ENCODE results near the gene ANKRD63. TPM values are rescaled to one million over a fixed set of nuclear protein-coding genes. Genes with fewer than 3 reads are reported as not detected.

The ANKRD63 gene
- total and polyA plus RNA-seq, 2 of the 13 experiments (the other 11 are each of a cell fraction or from before 2014, with no cell fraction given), result not detected

GRCh38 chr15:40302288-40302886 lies 19.5 kb upstream of the ANKRD63 start:
- Histone ChIP-seq H3K27me3 (ENCODE audit: control insufficient read depth in 1 of 2, insufficient read depth in 2 of 2, low read length in 2 of 2) (peaks cover 11 to 73% of the 10 kb centered on the region in 2 experiments), H3K36me3 (replicated peaks in 1 of 2; ENCODE audit: control insufficient read depth in 1 of 2, insufficient read depth in 2 of 2, low read length in 2 of 2) (no peaks in the 10 kb centered on the region), H3K4me1 (ENCODE audit: insufficient read depth, low read length) (no peaks in the 10 kb centered on the region), H3K27ac (ENCODE audit: extremely low read length, insufficient read depth, low read length) (no peak overlapping the region), H3K79me2 (ENCODE audit: insufficient read depth, low read length) (no peaks in the 10 kb centered on the region), H3K4me2 (ENCODE audit: low read depth, low read length) (no peak overlapping the region), H3K9me3 (ENCODE audit: low read length) (no peaks in the 10 kb centered on the region), H2AFZ (ENCODE audit: low read length) (no peak overlapping the region), H3K4me3 (replicated peaks in 1 of 3; ENCODE audit: insufficient read depth in 1 of 3, low read depth in 2 of 3, low read length in 3 of 3) (no peak overlapping the region), H4K20me1 (ENCODE audit: insufficient read depth, low read length) (no peaks in the 10 kb centered on the region), H3K9ac (ENCODE audit: insufficient read depth, low read depth, low read length) (no peak overlapping the region)
- DNase-seq (ENCODE audit: low spot score), result no peak
- POLR2A ChIA-PET, result no interaction called here
- ATAC-seq, result no peak; the same call in 2 of the 3 replicates
- CTCF ChIA-PET (ENCODE audit: low intra/inter-chr PET ratio, low total read pairs), result no interaction called here
- in situ Hi-C loops (cut with HindIII; ENCODE audit: extremely low pct_ligation_motif_present, low pct_unique_long_range_greater_than_20kb), result no loop called here
- no peak for FAIRE-seq
- BruUV-seq (replicated peaks), result no TSS peak
- WGBS (ENCODE audit: low lambda C conversion rate), result 8% methylated on average over 7 of the region's 19 CpGs
- TF ChIP-seq FOXO1 (CRISPR knock-in tag; IDR thresholded peaks at IDR 0.05), result no peak
- TF ChIP-seq NBN (conservative IDR thresholded peaks at IDR 0.05), result no peak
- TF ChIP-seq, protein P1, sequence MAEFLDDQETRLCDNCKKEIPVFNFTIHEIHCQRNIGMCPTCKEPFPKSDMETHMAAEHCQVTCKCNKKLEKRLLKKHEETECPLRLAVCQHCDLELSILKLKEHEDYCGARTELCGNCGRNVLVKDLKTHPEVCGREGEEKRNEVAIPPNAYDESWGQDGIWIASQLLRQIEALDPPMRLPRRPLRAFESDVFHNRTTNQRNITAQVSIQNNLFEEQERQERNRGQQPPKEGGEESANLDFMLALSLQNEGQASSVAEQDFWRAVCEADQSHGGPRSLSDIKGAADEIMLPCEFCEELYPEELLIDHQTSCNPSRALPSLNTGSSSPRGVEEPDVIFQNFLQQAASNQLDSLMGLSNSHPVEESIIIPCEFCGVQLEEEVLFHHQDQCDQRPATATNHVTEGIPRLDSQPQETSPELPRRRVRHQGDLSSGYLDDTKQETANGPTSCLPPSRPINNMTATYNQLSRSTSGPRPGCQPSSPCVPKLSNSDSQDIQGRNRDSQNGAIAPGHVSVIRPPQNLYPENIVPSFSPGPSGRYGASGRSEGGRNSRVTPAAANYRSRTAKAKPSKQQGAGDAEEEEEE (CRISPR knock-in tag; IDR thresholded peaks at IDR 0.05; ENCODE audit: borderline replicate concordance), result no peak
- no peak for TF ChIP-seq ZNF280B (CRISPR knock-in tag; IDR thresholded peaks at IDR 0.05; ENCODE audit: borderline replicate concordance)
- TF ChIP-seq, protein P2, sequence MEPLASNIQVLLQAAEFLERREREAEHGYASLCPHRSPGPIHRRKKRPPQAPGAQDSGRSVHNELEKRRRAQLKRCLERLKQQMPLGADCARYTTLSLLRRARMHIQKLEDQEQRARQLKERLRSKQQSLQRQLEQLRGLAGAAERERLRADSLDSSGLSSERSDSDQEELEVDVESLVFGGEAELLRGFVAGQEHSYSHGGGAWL (CRISPR knock-in tag; IDR thresholded peaks at IDR 0.05), result no peak
- TF ChIP-seq MAX (IDR thresholded peaks at IDR 0.05), result no peak
- TF ChIP-seq TBX2 (CRISPR knock-in tag; IDR thresholded peaks at IDR 0.05; ENCODE audit: borderline replicate concordance), result no peak
- intact Hi-C loops (cut with micrococcal nuclease; ENCODE audit: unreplicated experiment), result no loop called here
